Activated CD8-positive, alpha-beta memory T cell treated with anti-CD3 and anti-CD28 coated beads, Interleukin-2, amount 50 U/mL, for 48 hours (primary cell): ENCODE measurements around the gene PTPRN2.
A peak's percentile ranks its signal among the peaks of the same experiment; 100 is the strongest.
"Not testable (repeated sequence)": the region's sequence is repeated elsewhere in the genome, so short reads cannot be mapped to it uniquely, and the experiment has no call there.

ENCODE experiments used
- DNase-seq: peaks from one replicate; pipeline ENCODE4 v3.0.0-alpha.2; 2020

The PTPRN2 gene

DNA sequence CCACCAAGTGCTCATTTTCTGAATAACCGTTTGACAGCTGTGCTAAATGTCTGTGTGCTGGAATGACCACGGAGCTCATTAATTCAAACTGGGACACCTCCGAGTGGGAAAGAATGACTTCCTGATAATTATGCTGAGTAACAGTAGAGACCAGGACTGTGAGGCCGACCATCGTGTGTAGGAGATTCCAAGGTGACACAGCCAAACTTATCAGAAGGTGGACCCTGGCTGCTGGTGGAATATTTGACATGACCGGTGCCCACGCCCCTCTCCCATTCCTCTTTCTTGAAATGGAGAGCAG is 400.0 kb downstream of the PTPRN2 start:
- no peak for DNase-seq

GRCh38 chr7:158186864-158187693 is 400.5 kb downstream of the PTPRN2 start:
- no peak for DNase-seq

DNA sequence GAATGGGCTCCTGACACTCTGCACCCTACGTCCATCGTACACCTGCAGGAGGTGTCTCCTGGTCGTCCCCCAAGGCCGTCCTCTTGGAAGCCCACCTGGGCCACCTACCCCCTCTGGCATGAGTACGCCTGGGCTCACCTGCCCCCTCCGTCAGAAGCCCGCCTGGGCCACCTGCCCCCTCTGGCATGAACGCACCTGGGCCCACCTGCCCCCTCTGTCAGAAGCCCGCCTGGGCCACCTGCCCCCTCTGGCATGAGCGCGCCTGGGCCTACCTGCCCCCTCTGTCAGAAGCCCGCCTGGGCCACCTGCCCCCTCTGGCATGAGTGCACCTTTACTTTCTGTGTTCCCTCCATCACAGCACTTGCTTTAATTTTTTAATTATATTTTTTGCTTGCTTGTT is 401.2 kb downstream of the PTPRN2 start:
- DNase-seq: no peak

GRCh38 chr7:158185653-158186052 is 402.0 kb downstream of the PTPRN2 start:
- DNase-seq: no peak

DNA sequence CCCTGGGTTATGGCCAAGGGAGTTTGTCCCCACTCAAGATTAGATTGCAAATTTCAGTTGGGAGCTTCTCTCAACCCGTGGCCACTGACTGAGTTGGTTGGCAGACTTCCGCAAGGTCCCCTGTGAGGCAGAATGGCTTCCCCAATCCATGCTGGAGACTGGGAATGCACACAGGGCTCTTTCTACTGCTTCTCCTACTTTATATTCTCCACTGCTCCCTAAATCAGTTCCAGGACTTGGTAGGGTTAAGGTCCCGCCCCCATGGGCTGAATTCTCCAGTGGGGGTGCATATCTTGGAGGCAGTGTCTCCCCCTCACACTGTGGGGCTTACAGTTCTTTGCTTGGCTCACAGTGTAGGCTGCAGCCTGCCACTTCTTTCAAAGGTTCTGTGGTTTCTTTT is 404.2 kb downstream of the PTPRN2 start:
- DNase-seq: no peak

GRCh38 chr7:158176561-158177173 is 411.0 kb downstream of the PTPRN2 start:
- no peak for DNase-seq

GRCh38 chr7:158175779-158176178 is 411.8 kb downstream of the PTPRN2 start:
- DNase-seq: no peak

- DNase-seq: no peak
Observed at GRCh38 chr7:158174947-158175346, 412.7 kb downstream of the PTPRN2 start.

DNA sequence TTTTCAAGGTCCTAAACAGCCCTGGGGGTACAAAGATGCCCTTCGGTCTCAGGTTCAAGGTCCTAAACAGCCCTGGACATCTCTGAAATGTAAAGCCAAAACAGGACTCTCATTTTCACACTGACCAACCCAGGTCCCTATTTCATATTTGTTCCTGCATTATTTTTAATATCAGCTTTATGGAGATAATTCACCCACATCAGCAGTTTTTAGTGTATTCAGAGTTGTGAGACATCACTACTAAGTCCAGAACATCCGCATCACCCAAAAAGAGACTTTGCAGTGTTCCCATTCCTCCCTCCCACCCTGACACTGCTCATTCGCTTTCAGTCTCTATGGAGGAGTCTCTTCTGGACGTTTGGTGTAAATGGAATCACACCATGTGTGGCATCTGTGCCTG is 420.2 kb downstream of the PTPRN2 start:
- no peak for DNase-seq

GRCh38 chr7:158166386-158167340 is 421.0 kb downstream of the PTPRN2 start:
- DNase-seq: no peak

GRCh38 chr7:158165711-158166110 is 421.9 kb downstream of the PTPRN2 start:
- DNase-seq: peak; percentile 33

DNA sequence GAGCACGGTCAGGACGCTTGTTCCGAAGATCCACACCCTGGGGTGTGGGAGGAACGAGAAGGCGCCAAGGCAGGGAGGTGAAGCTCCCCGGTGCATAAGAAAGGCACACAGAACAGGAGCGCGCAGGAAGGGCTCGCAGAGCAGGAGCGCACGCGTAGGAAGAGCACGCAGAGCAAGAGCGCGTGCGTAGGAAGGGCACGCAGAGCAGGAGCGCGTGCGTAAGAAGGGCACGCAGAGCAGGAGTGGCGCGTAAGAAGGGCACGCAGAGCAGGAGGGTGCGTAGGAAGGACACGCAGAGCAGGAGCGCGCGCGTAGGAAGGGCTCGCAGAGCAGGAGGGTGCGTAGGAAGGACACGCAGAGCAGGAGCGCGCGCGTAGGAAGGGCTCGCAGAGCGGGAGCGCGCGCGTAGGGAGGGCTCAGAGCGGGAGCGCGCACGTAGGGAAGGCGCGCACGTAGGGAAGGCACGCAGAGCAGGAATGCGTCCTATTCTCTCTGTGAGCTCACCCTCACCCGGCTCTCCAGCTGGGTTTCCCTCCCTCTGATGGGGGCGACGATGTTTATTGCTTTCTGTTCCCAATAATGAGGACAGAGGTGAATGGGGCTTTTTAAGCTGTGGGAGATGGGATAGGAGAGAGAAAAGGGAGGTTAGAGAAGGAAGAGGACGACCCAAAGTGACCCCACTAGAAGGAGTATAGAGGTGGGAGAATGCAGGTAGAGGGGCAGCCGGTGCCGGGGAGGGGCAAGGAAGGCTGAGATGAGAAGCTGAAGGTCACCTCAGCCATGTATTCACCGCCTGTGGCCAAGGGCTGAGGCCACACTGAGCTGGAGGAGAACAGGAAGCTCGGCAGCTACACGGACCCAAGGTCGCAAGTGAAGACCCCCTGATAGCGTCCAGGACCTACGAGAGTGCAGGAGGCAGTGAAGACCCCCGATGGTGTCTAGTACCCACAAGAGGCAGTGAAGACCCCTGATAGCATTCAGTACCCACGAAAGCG is 423.2 kb downstream of the PTPRN2 start:
- no peak for DNase-seq

GRCh38 chr7:158161194-158161593 is 426.4 kb downstream of the PTPRN2 start:
- no peak for DNase-seq

- DNase-seq: no peak
Observed at GRCh38 chr7:158160199-158160598, 427.4 kb downstream of the PTPRN2 start.

- no peak for DNase-seq
Observed at GRCh38 chr7:158157460-158157859, 430.2 kb downstream of the PTPRN2 start.

GRCh38 chr7:158151273-158151672 is 436.4 kb downstream of the PTPRN2 start:
- peak; percentile 63 for DNase-seq

GRCh38 chr7:158150234-158150633 is 437.4 kb downstream of the PTPRN2 start:
- no peak for DNase-seq

DNA sequence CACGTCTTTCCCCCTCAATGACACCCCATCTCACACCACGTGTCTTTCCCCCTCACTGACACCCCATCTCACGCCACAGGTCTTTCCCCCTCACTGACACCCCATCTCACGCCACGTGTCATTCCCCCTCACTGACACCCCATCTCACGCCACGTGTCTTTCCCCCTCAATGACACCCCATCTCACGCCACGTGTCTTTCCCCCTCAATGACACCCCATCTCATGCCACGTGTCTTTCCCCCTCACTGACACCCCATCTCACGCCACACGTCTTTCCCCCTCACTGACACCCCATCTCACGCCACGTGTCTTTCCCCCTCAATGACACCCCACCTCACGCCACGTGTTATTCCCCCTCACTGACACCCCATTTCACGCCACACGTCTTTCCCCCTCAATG is 440.2 kb downstream of the PTPRN2 start:
- DNase-seq: not testable (repeated sequence)

DNA sequence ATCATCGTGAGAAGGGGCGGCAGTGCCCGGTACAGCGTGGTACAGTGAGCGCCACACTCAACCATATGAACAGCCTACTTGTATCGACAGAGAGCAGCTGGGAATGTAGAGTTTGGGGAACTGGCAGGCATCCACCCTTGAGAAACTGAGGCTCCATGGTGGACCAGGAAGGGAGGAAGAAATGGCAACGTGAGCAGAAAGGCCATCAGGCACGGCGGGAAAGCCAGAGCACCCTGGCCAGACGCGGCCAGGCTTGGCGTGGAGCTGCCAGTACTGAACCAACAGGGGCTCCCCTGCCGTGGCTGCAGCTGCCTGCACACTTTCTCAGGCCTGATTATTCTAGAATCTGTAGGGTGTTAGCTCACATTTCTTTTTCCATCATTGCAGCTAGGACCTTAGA is 442.3 kb downstream of the PTPRN2 start:
- no peak for DNase-seq

DNA sequence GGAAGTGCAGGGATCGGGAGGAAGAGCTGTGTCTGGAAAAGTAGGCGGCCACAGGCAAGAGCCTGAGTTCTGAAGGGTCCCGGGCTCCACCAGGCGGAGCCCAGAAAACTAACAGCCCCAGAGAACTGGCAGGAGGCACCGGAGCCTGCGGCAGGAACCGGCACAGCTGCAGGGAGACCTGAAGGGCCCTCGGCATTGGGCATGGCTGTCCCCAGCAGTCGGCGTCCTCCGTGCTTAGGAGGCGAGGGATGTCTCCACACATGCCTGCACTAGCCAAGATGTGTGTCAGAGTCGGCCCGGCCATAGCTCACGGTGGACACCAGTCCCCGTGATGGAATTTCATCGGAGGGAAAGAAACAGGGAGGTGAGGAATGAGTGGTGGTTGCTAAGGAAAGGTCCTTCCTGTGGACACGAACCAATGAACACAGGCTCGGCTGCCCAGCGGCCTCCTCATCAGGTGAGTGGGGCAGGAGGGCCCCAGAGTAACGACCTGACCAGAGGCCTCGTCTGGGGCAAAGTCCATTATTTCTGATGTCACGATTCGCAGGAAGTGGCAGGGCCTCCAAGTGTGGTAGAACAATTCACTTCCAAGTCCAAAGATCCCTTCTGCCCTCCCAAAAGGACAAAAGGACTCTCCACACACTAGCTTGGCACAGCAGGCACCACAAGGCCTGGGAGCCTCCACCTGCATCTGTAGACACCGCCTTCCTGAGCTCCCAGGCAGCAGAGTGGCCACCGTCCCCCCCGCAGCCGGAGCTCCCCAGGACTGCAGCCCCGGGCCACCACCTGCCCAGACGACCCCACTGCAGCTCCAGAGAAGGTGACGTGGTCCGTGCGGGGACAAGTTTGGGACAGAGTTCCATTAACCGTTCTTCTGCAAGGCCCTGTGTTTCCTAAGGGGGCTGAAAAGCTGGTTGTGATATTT is 444.2 kb downstream of the PTPRN2 start:
- DNase-seq: no peak

- no peak for DNase-seq
Observed at GRCh38 chr7:158142657-158143056, 445.0 kb downstream of the PTPRN2 start.
